HepG2 (cell line): ENCODE results near the gene AUP1. TPM values are rescaled to one million over a fixed set of nuclear protein-coding genes. Genes with fewer than 3 reads are reported as not detected.

Experiments
- EP300 ChIP-seq, 3 experiments: sonication (generic) in 1 of 3; formaldehyde crosslinking in 1 of 3; IDR thresholded peaks; 2 replicates each; pipeline versions ENCODE4 v1.5.1 to v1.6.1; 2011 to 2020; ENCODE audit warnings: low read depth in 2 of 3, low read length in 2 of 3, borderline replicate concordance in 1 of 3, improper control_type of control experiment in 1 of 3, mild to moderate bottlenecking in 1 of 3, missing genetic modification reagents in 1 of 3, moderate library complexity in 1 of 3
- HNF4G ChIP-seq, 2 experiments: sonication (generic) in 1 of 2; formaldehyde crosslinking in 1 of 2; IDR thresholded peaks; 2 replicates each; pipeline versions ENCODE4 v1.4.0 to v1.6.1; 2011 to 2020; ENCODE audit warnings: borderline replicate concordance in 2 of 2, low read depth in 2 of 2, mild to moderate bottlenecking in 2 of 2, low read length in 1 of 2, missing genetic modification reagents in 1 of 2, moderate library complexity in 1 of 2
- NONO ChIP-seq, 2 experiments: fragments of 450-650 bp in 1 of 2; sonication (generic) in 1 of 2; formaldehyde crosslinking in 1 of 2; IDR thresholded peaks in 1 of 2; conservative IDR thresholded peaks in 1 of 2; 2 replicates each; pipeline versions ENCODE4 v1.6.1 to v1.8.0; 2017 to 2022; ENCODE audit warnings: mild to moderate bottlenecking in 1 of 2, missing genetic modification reagents in 1 of 2, moderate library complexity in 1 of 2
- SNAPC2 ChIP-seq: sonication (generic); formaldehyde crosslinking; IDR thresholded peaks from 2 replicates; pipeline ENCODE4 v1.8.1; 2022; ENCODE audit warnings: mild to moderate bottlenecking, missing genetic modification reagents
- SNAPC5 ChIP-seq: sonication (generic); formaldehyde crosslinking; IDR thresholded peaks from 2 replicates; pipeline ENCODE4 v1.8.1; 2023; ENCODE audit warnings: mild to moderate bottlenecking, missing genetic modification reagents, borderline replicate concordance
- STAT6 ChIP-seq: sonication (generic); formaldehyde crosslinking; IDR thresholded peaks from 2 replicates; pipeline ENCODE4 v1.4.0; 2020; ENCODE audit warnings: missing genetic modification reagents, mild to moderate bottlenecking, borderline replicate concordance
- TCF7 ChIP-seq: sonication (generic); IDR thresholded peaks from 2 replicates; pipeline ENCODE4 v1.6.1; 2016; ENCODE audit warnings: antibody characterized with exemption, low read depth
- TFE3 ChIP-seq: IDR thresholded peaks from 2 replicates; pipeline ENCODE4 v1.6.1; 2016
- TIGD3 ChIP-seq: sonication (generic); formaldehyde crosslinking; IDR thresholded peaks from 2 replicates; pipeline ENCODE4 v1.5.1; 2020; ENCODE audit warnings: mild to moderate bottlenecking, missing genetic modification reagents, borderline replicate concordance
- UBTF ChIP-seq: sonication (generic); formaldehyde crosslinking; IDR thresholded peaks from 2 replicates; pipeline ENCODE4 v1.4.0; 2020; ENCODE audit warnings: mild to moderate bottlenecking, missing genetic modification reagents
- ZFX ChIP-seq: sonication (generic); formaldehyde crosslinking; IDR thresholded peaks from 2 replicates; pipeline ENCODE4 v1.4.0; 2020; ENCODE audit warnings: mild to moderate bottlenecking, low read depth, missing genetic modification reagents, moderate library complexity
- ZNF513 ChIP-seq: sonication (generic); formaldehyde crosslinking; conservative IDR thresholded peaks from 2 replicates; pipeline ENCODE4 v1.5.0; 2020; ENCODE audit warnings: missing genetic modification reagents
- polyA plus RNA-seq, 8 experiments: library from polyadenylated mRNA; depleted of rRNA in 3 of 8; stranded (reverse) in 7 of 8; unstranded in 1 of 8; fragments of >200 nt; fragmentation: Illumina TruSeq in 4 of 8; extraction: Trizol in 4 of 8; gene quantifications; 2 replicates each; pipeline versions ENCODE4 v1.2.1 to v1.2.3, GENCODE V29; 2011 to 2016; ENCODE audit warnings: low read depth in 4 of 8, missing spikeins in 1 of 8, mixed read lengths in 1 of 8; ENCODE audit not compliant: insufficient read depth in 1 of 8
- total RNA-seq, 5 experiments: library from RNA; depleted of rRNA; stranded (reverse); fragments of >200 nt; fragmentation: Illumina TruSeq; extraction: Trizol; gene quantifications; 2 replicates each; pipeline ENCODE4 v1.2.3, GENCODE V29; 2016; ENCODE audit warnings: low read depth in 1 of 5
- TF ChIP-seq, protein P1 (sequence below): IDR thresholded peaks from 2 replicates; pipeline ENCODE4 v1.6.1; 2018; ENCODE audit warnings: missing genetic modification reagents, mild to moderate bottlenecking, missing compliant biosample characterization

The AUP1 gene
- total and polyA plus RNA-seq, 2 of the 13 experiments (the other 11 are each of a cell fraction or from before 2014, with no cell fraction given): 174 to 267 TPM

DNA sequence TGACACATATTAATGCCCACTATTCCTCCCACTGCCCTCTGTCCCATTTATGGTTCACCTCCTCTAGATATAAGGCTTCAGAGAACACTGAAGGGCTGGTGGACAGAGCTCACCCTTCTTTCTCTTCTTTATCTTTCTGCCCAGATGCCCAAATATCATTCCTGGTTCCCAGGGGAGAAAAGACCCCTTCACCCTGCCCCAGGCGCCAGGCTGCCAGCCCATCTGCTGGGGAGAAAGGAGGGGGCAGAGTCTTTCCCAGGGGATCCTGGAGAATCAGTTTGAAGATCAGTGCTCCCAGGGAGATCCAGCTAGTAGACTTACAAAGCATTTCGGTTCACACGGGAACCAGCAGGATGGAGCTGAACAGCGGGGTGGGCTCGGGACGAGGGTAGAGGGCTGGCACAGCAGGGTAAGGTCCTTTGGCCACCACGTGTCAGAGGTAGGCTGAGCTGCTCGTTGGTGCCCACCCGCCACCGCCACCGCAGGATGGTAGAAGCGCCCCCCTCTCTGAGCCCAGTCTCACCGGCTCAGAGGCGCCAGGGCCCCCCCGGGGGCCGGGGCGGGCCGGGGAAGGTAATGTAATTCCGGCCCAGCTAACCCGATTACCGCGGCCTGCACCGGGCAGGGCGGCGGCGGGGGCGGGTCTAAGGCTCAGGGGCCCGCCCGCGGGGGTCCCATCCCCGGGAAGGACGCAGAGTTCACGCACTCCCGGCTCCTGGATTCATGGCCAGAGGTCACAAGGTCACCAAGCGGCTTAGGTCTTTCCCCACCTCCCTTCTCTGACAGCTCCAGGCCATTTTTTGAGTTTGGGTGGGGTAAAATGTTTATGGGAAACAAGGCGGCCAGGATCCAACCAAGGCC is 16.5 kb downstream of the AUP1 start (continued):
- 0 out of 2 replicates have a peak, but pooled peaks have one; percentile 37 for TF ChIP-seq SNAPC2 (CRISPR knock-in tag)
- TF ChIP-seq UBTF (CRISPR knock-in tag): peak; percentile 73
- peak; percentile 44; the same call in 1 of the 2 replicates for TF ChIP-seq HNF4G (IDR thresholded peaks at IDR 0.05; ENCODE audit: borderline replicate concordance, low read depth, low read length)
- TF ChIP-seq HNF4G (CRISPR knock-in tag; IDR thresholded peaks at IDR 0.05; ENCODE audit: borderline replicate concordance, low read depth): no peak
- TF ChIP-seq TFE3 (CRISPR knock-in tag): peak; percentile 35; the same call in 1 of the 2 replicates
- TF ChIP-seq ZFX (CRISPR knock-in tag): peak; percentile 66; the same call in 1 of the 2 replicates
- TF ChIP-seq TCF7: no peak
- peak; percentile 49; the same call in 1 of the 2 replicates for TF ChIP-seq STAT6 (CRISPR knock-in tag)
- TF ChIP-seq, protein P1, sequence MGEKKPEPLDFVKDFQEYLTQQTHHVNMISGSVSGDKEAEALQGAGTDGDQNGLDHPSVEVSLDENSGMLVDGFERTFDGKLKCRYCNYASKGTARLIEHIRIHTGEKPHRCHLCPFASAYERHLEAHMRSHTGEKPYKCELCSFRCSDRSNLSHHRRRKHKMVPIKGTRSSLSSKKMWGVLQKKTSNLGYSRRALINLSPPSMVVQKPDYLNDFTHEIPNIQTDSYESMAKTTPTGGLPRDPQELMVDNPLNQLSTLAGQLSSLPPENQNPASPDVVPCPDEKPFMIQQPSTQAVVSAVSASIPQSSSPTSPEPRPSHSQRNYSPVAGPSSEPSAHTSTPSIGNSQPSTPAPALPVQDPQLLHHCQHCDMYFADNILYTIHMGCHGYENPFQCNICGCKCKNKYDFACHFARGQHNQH: 0 out of 2 replicates have a peak, but pooled peaks have one; percentile 19
- 0 out of 2 replicates have a peak, but pooled peaks have one; percentile 77 for TF ChIP-seq TIGD3 (CRISPR knock-in tag)
- peak; percentile 60; the same call in 1 of the 2 replicates for TF ChIP-seq SNAPC5 (CRISPR knock-in tag)
- peak; percentile 29 to 51; a peak in 1 of 4 replicates for TF ChIP-seq EP300 (IDR thresholded peaks at IDR 0.05; ENCODE audit: low read depth in 2 of 2, low read length in 2 of 2)
- TF ChIP-seq EP300 (CRISPR knock-in tag; IDR thresholded peaks at IDR 0.05; ENCODE audit: borderline replicate concordance): no peak
- no peak for TF ChIP-seq NONO (IDR thresholded peaks at IDR 0.05)
- peak; percentile 27 for TF ChIP-seq NONO (CRISPR knock-in tag; conservative IDR thresholded peaks at IDR 0.05)
- no peak for TF ChIP-seq ZNF513 (CRISPR knock-in tag)
